Measurements from ENCODE around the gene PROCA1.

PROCA1 gene

GRCh38 chr17:28707339-28707720 lies 4.4 kb downstream of the PROCA1 start:
- DNase-seq: no peak

- no peak for DNase-seq
Measured at GRCh38 chr17:28706471-28707338, 5.0 kb downstream of the PROCA1 start.

GRCh38 chr17:28705728-28706334 lies 5.9 kb downstream of the PROCA1 start:
- DNase-seq: no peak

GRCh38 chr17:28705074-28705659 lies 6.5 kb downstream of the PROCA1 start:
- no peak for DNase-seq

GRCh38 chr17:28704219-28704858 lies 7.3 kb downstream of the PROCA1 start:
- DNase-seq: no peak

GRCh38 chr17:28703552-28704218 lies 8.0 kb downstream of the PROCA1 start:
- DNase-seq: no peak

- no peak for DNase-seq
Measured at GRCh38 chr17:28702752-28703150, 8.9 kb downstream of the PROCA1 start.

- DNase-seq: no peak
Measured at GRCh38 chr17:28702026-28702751, 9.5 kb downstream of the PROCA1 start.

- DNase-seq: no peak
Measured at GRCh38 chr17:28700830-28701492, 10.7 kb downstream of the PROCA1 start.

GRCh38 chr17:28700278-28700677 lies 11.4 kb downstream of the PROCA1 start:
- no peak for DNase-seq

- DNase-seq: no peak
Measured at GRCh38 chr17:28698253-28698941, 13.3 kb downstream of the PROCA1 start.

GRCh38 chr17:28693869-28694268 lies 17.8 kb downstream of the PROCA1 start:
- DNase-seq: no peak

GRCh38 chr17:28689011-28689410 lies 22.7 kb downstream of the PROCA1 start:
- DNase-seq: no peak

GRCh38 chr17:28688481-28688880 lies 23.2 kb downstream of the PROCA1 start:
- no peak for DNase-seq

GRCh38 chr17:28686296-28686695 lies 25.4 kb downstream of the PROCA1 start:
- DNase-seq: no peak

- DNase-seq: no peak
Measured at GRCh38 chr17:28685366-28685765, 26.3 kb downstream of the PROCA1 start.

- DNase-seq: no peak
Measured at GRCh38 chr17:28684963-28685362, 26.7 kb downstream of the PROCA1 start.

- no peak for DNase-seq
Measured at GRCh38 chr17:28682655-28683054, 29.0 kb downstream of the PROCA1 start.

- DNase-seq: no peak
Measured at GRCh38 chr17:28675980-28676379, 35.7 kb downstream of the PROCA1 start.

GRCh38 chr17:28675490-28675889 lies 36.2 kb downstream of the PROCA1 start:
- DNase-seq: no peak

GRCh38 chr17:28669918-28670317 lies 41.8 kb downstream of the PROCA1 start:
- no peak for DNase-seq
